SK-N-SH treated with all-trans-retinoic acid at 6 μM for 48 hours (cell line): ENCODE data around the gene CD99.

Experiments
- CREB5 ChIP-seq: fragments of 250-450 bp; sonication (Bioruptor Pico); IDR thresholded peaks from 2 replicates; pipeline ENCODE4 v1.5.1; 2020; ENCODE audit warnings: low read depth, mild to moderate bottlenecking, moderate library complexity
- CSDC2 ChIP-seq: fragments of 250-450 bp; sonication (Bioruptor Pico); IDR thresholded peaks from 2 replicates; pipeline ENCODE4 v1.5.0; 2020; ENCODE audit warnings: mild to moderate bottlenecking, moderate library complexity

- no peak for TF ChIP-seq CSDC2 (CRISPR knock-in tag)
- TF ChIP-seq CREB5 (CRISPR knock-in tag): no peak
These were observed 10.4 kb upstream of the CD99 start for GRCh38 chrX:2680486-2681348.
